ENCODE data around the gene MYO15B.

GRCh38 chr17:75574404-75575036 is 13.1 kb upstream of the MYO15B start:
- TF ChIP-seq EZH2 (IDR thresholded peaks at IDR 0.05; ENCODE audit: insufficient read depth, poor library complexity, severe bottlenecking) (no peak), EZH2phosphoT487 (IDR thresholded peaks at IDR 0.05; ENCODE audit: insufficient read depth, low read depth) (no peak)
